GM12878 (cell line): ENCODE data around the gene DGKI. TPM values are rescaled to one million over a fixed set of nuclear protein-coding genes. Genes with fewer than 3 reads are reported as not detected.
A peak's percentile ranks its signal among the peaks of the same experiment; 100 is the strongest.

Source experiments
- polyA plus RNA-seq, 11 experiments: library from polyadenylated mRNA; depleted of rRNA in 4 of 11; unstranded in 6 of 11; stranded (reverse) in 5 of 11; fragments of >200 nt; fragmentation: Nextera tagmentation in 4 of 11; fragmentation: Illumina TruSeq in 1 of 11; extraction: Ambion mirVana in 4 of 11; extraction: Trizol in 1 of 11; gene quantifications; 1 replicate in 1 of 11; 2 replicates in 10 of 11; pipeline versions ENCODE4 v1.2.1 to v1.2.3, GENCODE V29; 2011 to 2016; ENCODE audit warnings: inconsistent platforms in 2 of 11, missing spikeins in 2 of 11, low read depth in 1 of 11
- small RNA-seq: library from RNA; depleted of rRNA; stranded (forward); fragments of <200 nt; gene quantifications from one replicate; pipeline ENCODE3, GENCODE V24; 2014
- total RNA-seq, 4 experiments: library from RNA; depleted of rRNA in 3 of 4; stranded (reverse); fragments of >200 nt in 3 of 4; fragmentation: Illumina TruSeq in 1 of 4; extraction: Trizol in 1 of 4; gene quantifications; 2 replicates each; pipeline versions ENCODE4 v1.2.1 to v1.2.3, GENCODE V29; 2013 to 2021

The DGKI gene
- total and polyA plus RNA-seq, 10 of the 15 experiments (the other 5 are each of a cell fraction or from before 2014, with no cell fraction given): 10.4 to 37.1 (median 22.1) TPM

Small RNA genes lying within 50 kb of the gene (small RNA-seq; reads per million reads assigned to genes)
- 3.5 reads per million, percentile 80 among the genes with 10 or more reads in this experiment for gene AC090498.1

Other genes starting within 250 kb of the DGKI start
- 13.3 and 16.7 TPM in 2 replicates for gene CREB3L2, start 155.1 kb upstream of the DGKI start, total RNA-seq (2014; rRNA removed)
- gene CREB3L2, start 155.1 kb upstream of the DGKI start, total RNA-seq (2014; rRNA removed; fragmentation: Illumina TruSeq; extraction: Trizol): 17.9 and 18.0 TPM in 2 replicates
- gene CREB3L2, start 155.1 kb upstream of the DGKI start, total RNA-seq (2021): 65.2 and 67.1 TPM in 2 replicates
- gene CREB3L2, start 155.1 kb upstream of the DGKI start, polyA plus RNA-seq (2011; rRNA removed): 21.5 and 34.9 TPM in 2 replicates
- 34.5 and 38.4 TPM in 2 replicates for gene CREB3L2, start 155.1 kb upstream of the DGKI start, polyA plus RNA-seq (2014; fragmentation: Illumina TruSeq; extraction: Trizol)
- gene CREB3L2, start 155.1 kb upstream of the DGKI start, polyA plus RNA-seq (2014; fragmentation: Nextera tagmentation; extraction: Ambion mirVana): 1 to 10 TPM; 6.4 to 8.1 TPM
- 21.8 and 29.4 TPM in 2 replicates for gene CREB3L2, start 155.1 kb upstream of the DGKI start, polyA plus RNA-seq (2014; rRNA removed)
- 10 to 100 TPM; 30.5 to 37.1 TPM for gene CREB3L2, start 155.1 kb upstream of the DGKI start, polyA plus RNA-seq (2016; fragmentation: Nextera tagmentation; extraction: Ambion mirVana)
- not detected in 2 replicates for gene AKR1D1, start 229.5 kb upstream of the DGKI start, total RNA-seq (2014; rRNA removed)
- not detected in 2 replicates for gene AKR1D1, start 229.5 kb upstream of the DGKI start, total RNA-seq (2014; rRNA removed; fragmentation: Illumina TruSeq; extraction: Trizol)
- gene AKR1D1, start 229.5 kb upstream of the DGKI start, total RNA-seq (2021): not detected in 2 replicates
- gene AKR1D1, start 229.5 kb upstream of the DGKI start, polyA plus RNA-seq (2011; rRNA removed): not detected in 2 replicates
- gene AKR1D1, start 229.5 kb upstream of the DGKI start, polyA plus RNA-seq (2014; fragmentation: Illumina TruSeq; extraction: Trizol): not detected in 2 replicates
- gene AKR1D1, start 229.5 kb upstream of the DGKI start, polyA plus RNA-seq (2014; fragmentation: Nextera tagmentation; extraction: Ambion mirVana): under 1 TPM in 1 of 2 experiments, not detected in 1; 0.34 TPM
- 0.13 TPM in 1 of 2 replicates, not detected in the other for gene AKR1D1, start 229.5 kb upstream of the DGKI start, polyA plus RNA-seq (2014; rRNA removed)
- gene AKR1D1, start 229.5 kb upstream of the DGKI start, polyA plus RNA-seq (2016; fragmentation: Nextera tagmentation; extraction: Ambion mirVana): under 1 TPM in 1 of 2 experiments, not detected in 1; 0.09 TPM